Transverse colon (tissue), 4 donors: ENCODE results near the gene PHACTR2.

Experiments used
- EP300 ChIP-seq: sonication (generic); formaldehyde crosslinking; IDR thresholded peaks from one replicate; pipeline ENCODE4 v1.6.1; 2017; ENCODE audit warnings: antibody characterized with exemption, low read depth
- POLR2A ChIP-seq: fragments of 450-650 bp; IDR thresholded peaks from one replicate; pipeline ENCODE4 v1.6.1; 2016; ENCODE audit warnings: antibody characterized with exemption, mild to moderate bottlenecking, moderate library complexity
- POLR2AphosphoS5 ChIP-seq, 3 donors: sonication (generic); formaldehyde crosslinking; IDR thresholded peaks; one replicate each; pipeline ENCODE4 v1.6.1; 2016; ENCODE audit warnings: antibody characterized with exemption in 3 of 3
- TF ChIP-seq, protein P1 (sequence below), 5 experiments: fragments of 200-600 bp in 3 of 5; fragments of 450-650 bp in 2 of 5; sonication (generic) in 3 of 5; IDR thresholded peaks; 1 replicate in 2 of 5; 2 replicates in 3 of 5; pipeline ENCODE4 v1.5.1; 2016 to 2017; ENCODE audit warnings: antibody characterized with exemption in 5 of 5, inconsistent platforms in 3 of 5, mild to moderate bottlenecking in 2 of 5, moderate library complexity in 1 of 5

DNA sequence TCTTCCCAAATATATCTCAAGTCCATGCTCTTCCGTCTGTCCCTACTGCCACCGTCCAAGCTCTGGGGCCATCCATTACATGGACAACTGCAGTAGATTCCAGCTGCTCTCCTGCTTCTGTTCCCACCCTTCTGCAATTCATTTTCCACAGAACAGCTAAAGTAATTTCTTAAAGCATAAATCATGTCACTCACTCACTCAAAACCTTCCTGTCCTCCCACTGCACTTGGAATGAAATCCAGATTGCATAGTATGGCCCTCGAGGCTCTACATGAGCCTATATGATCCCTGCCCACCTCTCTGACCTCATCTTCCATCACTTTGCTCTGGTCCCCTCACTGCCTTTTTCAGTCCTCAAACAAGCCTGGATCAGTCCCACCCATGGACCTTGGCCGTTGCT, 10.9 kb downstream of the PHACTR2 start:
- TF ChIP-seq, protein P1, sequence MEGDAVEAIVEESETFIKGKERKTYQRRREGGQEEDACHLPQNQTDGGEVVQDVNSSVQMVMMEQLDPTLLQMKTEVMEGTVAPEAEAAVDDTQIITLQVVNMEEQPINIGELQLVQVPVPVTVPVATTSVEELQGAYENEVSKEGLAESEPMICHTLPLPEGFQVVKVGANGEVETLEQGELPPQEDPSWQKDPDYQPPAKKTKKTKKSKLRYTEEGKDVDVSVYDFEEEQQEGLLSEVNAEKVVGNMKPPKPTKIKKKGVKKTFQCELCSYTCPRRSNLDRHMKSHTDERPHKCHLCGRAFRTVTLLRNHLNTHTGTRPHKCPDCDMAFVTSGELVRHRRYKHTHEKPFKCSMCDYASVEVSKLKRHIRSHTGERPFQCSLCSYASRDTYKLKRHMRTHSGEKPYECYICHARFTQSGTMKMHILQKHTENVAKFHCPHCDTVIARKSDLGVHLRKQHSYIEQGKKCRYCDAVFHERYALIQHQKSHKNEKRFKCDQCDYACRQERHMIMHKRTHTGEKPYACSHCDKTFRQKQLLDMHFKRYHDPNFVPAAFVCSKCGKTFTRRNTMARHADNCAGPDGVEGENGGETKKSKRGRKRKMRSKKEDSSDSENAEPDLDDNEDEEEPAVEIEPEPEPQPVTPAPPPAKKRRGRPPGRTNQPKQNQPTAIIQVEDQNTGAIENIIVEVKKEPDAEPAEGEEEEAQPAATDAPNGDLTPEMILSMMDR (IDR thresholded peaks at IDR 0.05), result no peak
- TF ChIP-seq POLR2A (no peak), POLR2AphosphoS5 (IDR thresholded peaks at IDR 0.05) (no peak), EP300 (no peak)
